Astrocyte (in vitro differentiated cells and primary cell): Measurements from ENCODE around the gene SOX5.

Source experiments
- CTCF ChIP-seq: IDR thresholded peaks from 2 replicates; pipeline ENCODE4 v1.5.1; 2011; ENCODE audit warnings: low read depth, mild to moderate bottlenecking, inconsistent platforms, low read length, moderate library complexity; ENCODE audit not compliant: insufficient read depth
- EZH2 ChIP-seq: IDR thresholded peaks from 2 replicates; pipeline ENCODE4 v1.6.1; 2012; ENCODE audit warnings: mild to moderate bottlenecking, low read length, inconsistent platforms; ENCODE audit not compliant: insufficient read depth

- TF ChIP-seq EZH2 (no peak), CTCF (no peak)
Observed at GRCh38 chr12:23760495-23760894, 189.0 kb downstream of the SOX5 start.
